Measurements from ENCODE around the gene MIGA2. TPM values are rescaled to one million over a fixed set of nuclear protein-coding genes. Genes with fewer than 3 reads are reported as not detected.

The MIGA2 gene
- total RNA-seq, 1 experiment from 2014 or later, result 34.8 TPM

GRCh38 chr9:129009584-129010141 is 26.8 kb upstream of the MIGA2 start:
- intact Hi-C loops (cut with micrococcal nuclease; ENCODE audit: unreplicated experiment), result no loop called here
- POLR2A ChIA-PET, result no interaction called here
- Mint-ChIP-seq H3K27ac (ENCODE audit: unreplicated experiment) (peak overlapping the region; percentile 19), H3K4me3 (ENCODE audit: unreplicated experiment) (no peak overlapping the region), H3K9me3 (ENCODE audit: unreplicated experiment) (no peaks in the 10 kb centered on the region), H3K27me3 (ENCODE audit: insufficient read depth, unreplicated experiment) (no peaks in the 10 kb centered on the region), H3K36me3 (ENCODE audit: insufficient read depth, unreplicated experiment) (peaks cover 60% of the 10 kb centered on the region), H3K4me1 (ENCODE audit: low read depth, unreplicated experiment) (no peaks in the 10 kb centered on the region)
- no TSS peak for BruUV-seq (replicated peaks)
- H3K4me3 ChIP-seq (ENCODE audit: low read depth, low read length), result no peak overlapping the region
- CTCF ChIA-PET, result interaction anchor here (3.1 kb wide), 1 partner anchor 19 kb away, joined by 10 read pairs; the partner anchor contains the start of gene SH3GLB2
- no peaks in the 10 kb centered on the region for H3K9me3 ChIP-seq
- H3K36me3 ChIP-seq (ENCODE audit: control insufficient read depth, insufficient read depth, low read length), result peaks cover 5% of the 10 kb centered on the region
- no peaks in the 10 kb centered on the region for H3K27me3 ChIP-seq (replicated peaks; ENCODE audit: control insufficient read depth, insufficient read depth, low read length)
- TF ChIP-seq CTCF (IDR thresholded peaks at IDR 0.05; ENCODE audit: insufficient read depth in 1 of 2, low read depth in 1 of 2, low read length in 1 of 2, severe bottlenecking in 1 of 2, unreplicated experiment in 1 of 2), result no peak
- H3K4me1 ChIP-seq, result no peaks in the 10 kb centered on the region
- no peak for DNase-seq

GRCh38 chr9:129010267-129010975 is 26.0 kb upstream of the MIGA2 start:
- peaks cover 5% of the 10 kb centered on the region for H3K36me3 ChIP-seq (ENCODE audit: control insufficient read depth, insufficient read depth, low read length)
- no peak overlapping the region for H3K27ac Mint-ChIP-seq (ENCODE audit: unreplicated experiment)
- H3K27me3 ChIP-seq (replicated peaks; ENCODE audit: control insufficient read depth, insufficient read depth, low read length), result no peaks in the 10 kb centered on the region
- H3K9me3 Mint-ChIP-seq (ENCODE audit: unreplicated experiment), result no peaks in the 10 kb centered on the region
- TF ChIP-seq CTCF (IDR thresholded peaks at IDR 0.05; ENCODE audit: insufficient read depth in 1 of 2, low read depth in 1 of 2, low read length in 1 of 2, severe bottlenecking in 1 of 2, unreplicated experiment in 1 of 2), result no peak
- H3K36me3 Mint-ChIP-seq (ENCODE audit: insufficient read depth, unreplicated experiment), result peaks cover 53% of the 10 kb centered on the region
- no peak for DNase-seq
- H3K4me1 ChIP-seq, result no peaks in the 10 kb centered on the region
- ChIA-PET POLR2A (no interaction called here), CTCF (interaction anchor here (0.5 kb wide), 1 partner anchor 475 kb away, joined by 4 read pairs; no protein-coding TSS in a partner anchor)
- intact Hi-C loops (cut with micrococcal nuclease; ENCODE audit: unreplicated experiment), result no loop called here
- no peak overlapping the region for H3K4me3 ChIP-seq (ENCODE audit: low read depth, low read length)
- no peaks in the 10 kb centered on the region for H3K9me3 ChIP-seq
- H3K4me1 Mint-ChIP-seq (ENCODE audit: low read depth, unreplicated experiment), result no peaks in the 10 kb centered on the region
- BruUV-seq (replicated peaks), result no TSS peak
- H3K4me3 Mint-ChIP-seq (ENCODE audit: unreplicated experiment), result no peak overlapping the region
- H3K27me3 Mint-ChIP-seq (ENCODE audit: insufficient read depth, unreplicated experiment), result no peaks in the 10 kb centered on the region

DNA sequence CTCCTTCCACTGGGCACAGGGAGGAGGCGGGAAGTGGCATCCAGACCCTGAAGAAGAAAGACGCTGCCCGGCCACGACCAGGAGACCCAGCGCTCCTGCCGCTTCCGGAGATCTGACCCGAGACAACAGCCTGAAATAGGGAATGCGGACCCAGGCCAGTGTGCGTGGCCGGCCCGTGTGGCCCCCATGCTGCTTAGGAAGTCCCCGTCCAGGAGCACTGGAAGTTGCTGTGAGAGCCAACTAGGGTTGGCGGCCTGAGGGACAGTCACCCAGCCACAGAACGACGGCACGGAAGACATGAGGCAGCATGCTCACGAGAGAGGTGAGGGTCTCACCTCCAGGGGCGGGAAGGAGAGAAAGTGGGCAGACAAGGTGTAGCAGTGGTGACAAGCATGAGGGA is 25.3 kb upstream of the MIGA2 start:
- Mint-ChIP-seq H3K4me3 (ENCODE audit: unreplicated experiment) (no peak overlapping the region), H3K27me3 (ENCODE audit: insufficient read depth, unreplicated experiment) (no peaks in the 10 kb centered on the region), H3K36me3 (ENCODE audit: insufficient read depth, unreplicated experiment) (peaks cover 50% of the 10 kb centered on the region), H3K9me3 (ENCODE audit: unreplicated experiment) (no peaks in the 10 kb centered on the region), H3K27ac (ENCODE audit: unreplicated experiment) (peak overlapping the region; percentile 7), H3K4me1 (ENCODE audit: low read depth, unreplicated experiment) (no peaks in the 10 kb centered on the region)
- Histone ChIP-seq H3K9me3 (no peaks in the 10 kb centered on the region), H3K27me3 (replicated peaks; ENCODE audit: control insufficient read depth, insufficient read depth, low read length) (no peaks in the 10 kb centered on the region), H3K4me3 (ENCODE audit: low read depth, low read length) (no peak overlapping the region), H3K4me1 (no peaks in the 10 kb centered on the region), H3K36me3 (ENCODE audit: control insufficient read depth, insufficient read depth, low read length) (peaks cover 5% of the 10 kb centered on the region)
- POLR2A ChIA-PET, result no interaction called here
- CTCF ChIA-PET, result interaction anchor here (0.5 kb wide), 1 partner anchor 475 kb away, joined by 4 read pairs; no protein-coding TSS in a partner anchor
- no peak for DNase-seq
- intact Hi-C loops (cut with micrococcal nuclease; ENCODE audit: unreplicated experiment), result no loop called here
- no peak for TF ChIP-seq CTCF (IDR thresholded peaks at IDR 0.05; ENCODE audit: insufficient read depth in 1 of 2, low read depth in 1 of 2, low read length in 1 of 2, severe bottlenecking in 1 of 2, unreplicated experiment in 1 of 2)
- BruUV-seq (replicated peaks), result no TSS peak

All from Caco-2 (cell line).